Measurements from ENCODE around the gene ISG20.

- TF ChIP-seq CTCF (conservative IDR thresholded peaks at IDR 0.05 in 1 of 2, IDR thresholded peaks at IDR 0.05 in 1 of 2; ENCODE audit: extremely low read depth in 1 of 2, insufficient read depth in 1 of 2, low read depth in 1 of 2, low read length in 2 of 2) (no peak), EZH2 (IDR thresholded peaks at IDR 0.05; ENCODE audit: borderline replicate concordance, low read length) (no peak)
These were observed 21.0 kb upstream of the ISG20 start for GRCh38 chr15:88617790-88618189.

Measured in mammary epithelial cell (primary cell).